HFF-Myc (cell line): ENCODE measurements around the gene THOP1.

ENCODE experiments used
- DNase-seq: peaks from one replicate; pipeline ENCODE4 v3.0.0-alpha.2; 2011; ENCODE audit warnings: low read depth; ENCODE audit errors: extremely low read depth
- H3K4me3 ChIP-seq: replicated peaks from 2 replicates; pipeline ENCODE4 v1.5.1; 2011; ENCODE audit warnings: low read depth, mild to moderate bottlenecking, control low read depth, low read length
- CTCF ChIP-seq: IDR thresholded peaks from 2 replicates; pipeline ENCODE4 v1.5.1; 2012; ENCODE audit warnings: mild to moderate bottlenecking, low read depth, low read length, control low read depth; ENCODE audit errors: missing control alignments

THOP1 gene

GRCh38 chr19:2856457-2857050, 71.3 kb downstream of the THOP1 start:
- TF ChIP-seq CTCF, result no peak
- no peak for DNase-seq
- H3K4me3 ChIP-seq, result no peak overlapping the region

GRCh38 chr19:2858864-2859263, 73.6 kb downstream of the THOP1 start:
- H3K4me3 ChIP-seq, result no peak overlapping the region
- TF ChIP-seq CTCF, result no peak
- DNase-seq, result no peak

- no peak for TF ChIP-seq CTCF
- no peak overlapping the region for H3K4me3 ChIP-seq
- no peak for DNase-seq
These were observed 78.5 kb downstream of the THOP1 start for GRCh38 chr19:2863816-2864215.
